ENCODE results near the gene FER.
"Not testable (repeated sequence)": the region's sequence is repeated elsewhere in the genome, so short reads cannot be mapped to it uniquely, and the experiment has no call there.

Gene FER

GRCh38 chr5:109052216-109052615 lies 304.5 kb downstream of the FER start:
- DNase-seq = not testable (repeated sequence)

- DNase-seq = no peak
Observed at GRCh38 chr5:109053995-109054417, 306.3 kb downstream of the FER start.

- no peak for DNase-seq
Observed at GRCh38 chr5:109060378-109061025, 312.8 kb downstream of the FER start.

GRCh38 chr5:109062664-109063063 lies 315.0 kb downstream of the FER start:
- DNase-seq = no peak

- DNase-seq = no peak
Observed at GRCh38 chr5:109063223-109063622, 315.5 kb downstream of the FER start.

GRCh38 chr5:109076741-109077140 lies 329.0 kb downstream of the FER start:
- DNase-seq = no peak

- no peak for DNase-seq
Observed at GRCh38 chr5:109078448-109078847, 330.8 kb downstream of the FER start.

GRCh38 chr5:109080481-109080880 lies 332.8 kb downstream of the FER start:
- no peak for DNase-seq

GRCh38 chr5:109080896-109081295 lies 333.2 kb downstream of the FER start:
- DNase-seq = no peak

GRCh38 chr5:109083937-109084336 lies 336.2 kb downstream of the FER start:
- DNase-seq = no peak

GRCh38 chr5:109089191-109089590 lies 341.5 kb downstream of the FER start:
- no peak for DNase-seq

GRCh38 chr5:109099081-109099480 lies 351.4 kb downstream of the FER start:
- no peak for DNase-seq

- DNase-seq = no peak
Observed at GRCh38 chr5:109100971-109101370, 353.3 kb downstream of the FER start.

- DNase-seq = no peak
Observed at GRCh38 chr5:109102096-109102690, 354.5 kb downstream of the FER start.

GRCh38 chr5:109105631-109106267 lies 358.1 kb downstream of the FER start:
- peak; percentile 10 for DNase-seq

- DNase-seq = no peak
Observed at GRCh38 chr5:109111680-109112079, 364.0 kb downstream of the FER start.

GRCh38 chr5:109113608-109114007 lies 365.9 kb downstream of the FER start:
- no peak for DNase-seq

- no peak for DNase-seq
Observed at GRCh38 chr5:109121225-109121624, 373.5 kb downstream of the FER start.

- no peak for DNase-seq
Observed at GRCh38 chr5:109125755-109126429, 378.2 kb downstream of the FER start.

GRCh38 chr5:109126481-109126880 lies 378.8 kb downstream of the FER start:
- DNase-seq = no peak

GRCh38 chr5:109136906-109137305 lies 389.2 kb downstream of the FER start:
- no peak for DNase-seq

GRCh38 chr5:109141222-109142200 lies 393.8 kb downstream of the FER start:
- no peak for DNase-seq

GRCh38 chr5:109143031-109143430 lies 395.3 kb downstream of the FER start:
- DNase-seq = no peak

Data from DMS 273 treated with DMSO at 0.1 percent for 48 hours (cell line).